ENCODE data around the gene UNC80.

UNC80 gene

DNA sequence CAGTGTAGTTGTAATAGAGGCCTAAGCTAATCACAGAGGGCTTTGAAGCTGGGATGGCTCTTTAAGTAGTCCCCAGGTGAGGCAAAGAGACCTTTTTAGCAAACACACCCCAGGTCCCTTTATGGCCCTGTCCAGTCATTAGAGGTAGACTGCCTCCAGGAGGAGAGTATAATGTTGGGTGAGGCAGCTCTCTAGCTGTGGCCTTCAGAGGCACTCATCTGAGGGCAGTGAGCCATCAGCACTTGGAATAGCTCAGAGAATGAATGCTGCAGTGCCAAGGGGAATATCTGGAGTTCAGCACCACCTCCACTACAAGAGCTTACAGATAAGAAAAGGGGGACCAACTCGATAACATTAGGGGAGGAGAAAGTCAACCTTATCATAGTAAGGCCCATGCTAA is 52.8 kb downstream of the UNC80 start:
- no peak for DNase-seq (ENCODE audit: low spot score)
- TF ChIP-seq CTCF (IDR thresholded peaks at IDR 0.05; ENCODE audit: extremely low read depth, missing control alignments): no peak

DNA sequence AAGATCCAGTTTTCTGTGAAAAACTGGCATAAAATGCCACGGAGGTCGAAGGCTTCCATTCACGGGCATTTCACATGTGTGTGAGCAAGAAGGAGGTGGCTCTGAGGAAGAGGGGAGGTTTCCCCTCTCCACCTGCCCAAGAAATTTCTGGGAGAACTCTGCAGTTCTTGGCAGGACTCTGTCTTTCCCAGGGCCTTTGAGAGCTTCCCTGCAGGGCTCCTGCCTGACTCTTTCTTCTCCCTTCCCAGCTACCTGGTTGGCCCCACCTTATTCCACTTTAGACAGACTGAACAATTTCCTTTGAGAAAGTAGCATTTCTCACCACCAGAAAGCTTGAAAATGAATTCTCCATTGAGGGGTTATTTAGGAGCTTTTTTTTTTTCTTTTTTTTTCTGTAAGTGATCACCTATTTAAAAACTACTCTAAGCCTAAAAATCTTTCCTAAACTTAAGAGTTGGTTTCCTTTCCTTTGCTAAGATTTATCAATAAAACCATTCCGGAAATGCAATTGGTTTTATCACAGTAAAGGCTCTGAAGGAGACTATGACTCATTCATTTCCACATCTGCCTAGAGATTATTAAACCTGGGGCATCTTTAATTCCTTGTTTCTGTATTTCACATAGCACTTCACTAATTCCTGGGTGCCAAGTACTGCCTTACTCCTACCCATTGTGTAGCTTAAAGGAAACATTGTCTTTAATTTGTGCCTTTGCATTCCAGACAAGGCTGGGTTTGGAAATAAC is 59.3 kb downstream of the UNC80 start:
- no peak for TF ChIP-seq CTCF (IDR thresholded peaks at IDR 0.05; ENCODE audit: extremely low read depth, missing control alignments)
- no peak for DNase-seq (ENCODE audit: low spot score)

GRCh38 chr2:209834767-209835166 is 63.1 kb downstream of the UNC80 start:
- DNase-seq (ENCODE audit: low spot score): no peak
- TF ChIP-seq CTCF (IDR thresholded peaks at IDR 0.05; ENCODE audit: extremely low read depth, missing control alignments): no peak

DNA sequence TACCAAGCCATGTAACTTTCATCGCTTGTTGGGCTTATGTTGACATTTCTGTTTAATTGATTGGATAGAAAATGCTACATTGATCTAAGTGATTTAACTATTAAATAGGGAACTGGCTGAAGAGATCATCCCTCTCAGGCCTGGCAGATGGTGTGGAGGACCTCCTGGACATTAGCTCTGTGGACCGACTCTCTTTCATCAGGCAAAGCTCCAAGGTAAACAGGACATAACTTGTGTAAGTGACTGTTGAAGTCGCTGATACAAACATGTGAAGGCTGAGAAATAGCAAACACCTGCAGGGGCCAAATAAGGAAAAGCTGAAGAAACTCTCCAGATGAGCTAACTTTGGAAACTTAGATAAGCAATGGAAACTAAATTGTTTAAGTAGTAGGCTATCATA is 68.8 kb downstream of the UNC80 start:
- DNase-seq (ENCODE audit: low spot score): no peak
- no peak for TF ChIP-seq CTCF (IDR thresholded peaks at IDR 0.05; ENCODE audit: extremely low read depth, missing control alignments)

GRCh38 chr2:209845666-209846065 is 74.0 kb downstream of the UNC80 start:
- no peak for TF ChIP-seq CTCF (IDR thresholded peaks at IDR 0.05; ENCODE audit: extremely low read depth, missing control alignments)
- DNase-seq (ENCODE audit: low spot score): no peak

- no peak for DNase-seq (ENCODE audit: low spot score)
- TF ChIP-seq CTCF (IDR thresholded peaks at IDR 0.05; ENCODE audit: extremely low read depth, missing control alignments): no peak
These were observed 93.2 kb downstream of the UNC80 start for GRCh38 chr2:209864716-209865295.

DNA sequence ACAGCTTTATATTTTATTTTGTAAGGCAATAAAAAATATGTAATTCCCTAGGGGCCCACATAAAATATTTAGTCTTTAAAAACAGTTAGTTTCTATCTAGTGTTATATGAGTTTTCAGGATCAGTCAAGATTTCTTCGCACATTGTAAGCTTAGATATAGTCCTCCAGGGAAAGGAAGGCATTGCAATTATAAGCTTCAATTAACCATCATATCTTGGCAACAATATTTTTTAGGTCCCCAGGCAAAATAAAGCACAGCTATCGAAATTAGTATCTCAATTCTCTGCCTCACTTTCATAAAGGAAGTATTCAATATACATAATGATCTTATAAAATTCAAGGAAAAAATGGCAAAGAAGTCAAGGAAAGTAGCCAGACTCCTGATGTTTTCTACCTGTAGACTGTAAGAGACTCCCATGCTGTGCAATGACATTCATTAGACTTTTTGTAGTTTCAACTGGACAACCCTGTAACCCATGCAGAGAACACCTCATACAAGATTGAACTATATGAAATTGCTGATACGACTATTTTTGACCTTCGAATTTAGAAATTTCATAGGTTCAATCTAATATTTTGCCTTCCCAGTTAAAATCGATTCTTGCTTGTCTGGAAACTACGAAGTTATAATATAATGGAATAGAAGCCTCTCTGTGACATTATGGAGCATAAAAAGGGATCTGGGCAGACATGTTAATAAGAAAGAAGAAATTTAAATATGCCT is 96.8 kb downstream of the UNC80 start:
- no peak for TF ChIP-seq CTCF (IDR thresholded peaks at IDR 0.05; ENCODE audit: extremely low read depth, missing control alignments)
- DNase-seq (ENCODE audit: low spot score): no peak
